ENCODE data around the gene TCF7L2.

TCF7L2 gene

GRCh38 chr10:113007343-113007771, 57.3 kb downstream of the TCF7L2 start:
- no peaks in the 10 kb centered on the region for H3K27me3 ChIP-seq (ENCODE audit: insufficient read depth, poor library complexity, severe bottlenecking)
- TF ChIP-seq SPI1 (IDR thresholded peaks at IDR 0.05; ENCODE audit: borderline replicate concordance, low read depth): no peak
- no peak for TF ChIP-seq GABPA (IDR thresholded peaks at IDR 0.05; ENCODE audit: low read depth)
- TF ChIP-seq CTCF (IDR thresholded peaks at IDR 0.05; ENCODE audit: insufficient read depth, low read length): no peak
- TF ChIP-seq REST (IDR thresholded peaks at IDR 0.05; ENCODE audit: insufficient replicate concordance, low read depth): no peak
- no peak for TF ChIP-seq POLR2AphosphoS5 (IDR thresholded peaks at IDR 0.05; ENCODE audit: low read depth)
- DNase-seq (ENCODE audit: low read depth in 1 of 2, low spot score in 1 of 2): no peak
- no peak overlapping the region for H3K27ac ChIP-seq (replicated peaks)
- no peak overlapping the region for H3K4me3 ChIP-seq (replicated peaks; ENCODE audit: insufficient read depth, low read length)

GRCh38 chr10:113007821-113008220, 57.8 kb downstream of the TCF7L2 start:
- Histone ChIP-seq H3K27ac (replicated peaks) (no peak overlapping the region), H3K4me3 (replicated peaks; ENCODE audit: insufficient read depth, low read length) (no peak overlapping the region), H3K27me3 (ENCODE audit: insufficient read depth, poor library complexity, severe bottlenecking) (no peaks in the 10 kb centered on the region)
- TF ChIP-seq POLR2AphosphoS5 (IDR thresholded peaks at IDR 0.05; ENCODE audit: low read depth) (no peak), CTCF (IDR thresholded peaks at IDR 0.05; ENCODE audit: insufficient read depth, low read length) (no peak), GABPA (IDR thresholded peaks at IDR 0.05; ENCODE audit: low read depth) (no peak), SPI1 (IDR thresholded peaks at IDR 0.05; ENCODE audit: borderline replicate concordance, low read depth) (no peak), REST (IDR thresholded peaks at IDR 0.05; ENCODE audit: insufficient replicate concordance, low read depth) (no peak)
- DNase-seq (ENCODE audit: low read depth in 1 of 2, low spot score in 1 of 2): no peak

- H3K27ac ChIP-seq (replicated peaks): no peak overlapping the region
- DNase-seq (ENCODE audit: low read depth in 1 of 2, low spot score in 1 of 2): no peak
- H3K4me3 ChIP-seq (replicated peaks; ENCODE audit: insufficient read depth, low read length): no peak overlapping the region
- no peaks in the 10 kb centered on the region for H3K27me3 ChIP-seq (ENCODE audit: insufficient read depth, poor library complexity, severe bottlenecking)
- TF ChIP-seq SPI1 (IDR thresholded peaks at IDR 0.05; ENCODE audit: borderline replicate concordance, low read depth): no peak
- TF ChIP-seq CTCF (IDR thresholded peaks at IDR 0.05; ENCODE audit: insufficient read depth, low read length): no peak
Observed at GRCh38 chr10:113011592-113012374, 61.7 kb downstream of the TCF7L2 start.

GRCh38 chr10:113015201-113015600, 65.2 kb downstream of the TCF7L2 start:
- TF ChIP-seq GABPA (IDR thresholded peaks at IDR 0.05; ENCODE audit: low read depth): no peak
- Histone ChIP-seq H3K27ac (replicated peaks) (no peak overlapping the region), H3K4me3 (replicated peaks; ENCODE audit: insufficient read depth, low read length) (no peak overlapping the region), H3K27me3 (ENCODE audit: insufficient read depth, poor library complexity, severe bottlenecking) (no peaks in the 10 kb centered on the region)
- DNase-seq (ENCODE audit: low read depth in 1 of 2, low spot score in 1 of 2): no peak
